IMR-90 (cell line): ENCODE results near the gene VMAC. TPM values are rescaled to one million over a fixed set of nuclear protein-coding genes. Genes with fewer than 3 reads are reported as not detected.

Experiments used
- ATAC-seq: fragments of 200-7000 bp; cut with Tn5 transposase; 2 replicates; pipeline ENCODE4 v1.9.1; 2020; ENCODE audit warnings: low read depth, mild to moderate bottlenecking, moderate library complexity
- BruUV-seq: library from RNA; stranded (reverse); fragments of 400-500 nt; replicated peaks from 2 replicates; lab custom pipeline; 2021; lab: Mats Ljungman, UMichigan
- CTCF ChIA-PET: fragments of 300-600 bp; formaldehyde crosslinking; extraction: SDS; loops from one replicate; lab custom pipeline; 2021; ENCODE audit warnings: antibody characterized with exemption; lab: Yijun Ruan, JAX
- POLR2A ChIA-PET: fragments of 300-600 bp; sonication (Branson Sonifier 250); formaldehyde crosslinking; loops from one replicate; lab custom pipeline; 2022; ENCODE audit warnings: antibody characterized with exemption; ENCODE audit not compliant: unreplicated experiment; lab: Charles Lee
- DNase-seq: peaks from one replicate; pipeline ENCODE4 v3.0.0; 2013
- H2AFZ ChIP-seq: replicated peaks from 2 replicates; pipeline ENCODE3; 2013; ENCODE audit warnings: low read length, mild to moderate bottlenecking; ENCODE audit not compliant: poor library complexity
- H2AK5ac ChIP-seq: 2 replicates; pipeline ENCODE4 v1.6.1; 2013; ENCODE audit warnings: low read depth, low read length, inconsistent platforms
- H2AK9ac ChIP-seq: replicated peaks from 2 replicates; pipeline ENCODE3; 2013; ENCODE audit warnings: mild to moderate bottlenecking, low read depth, low read length, moderate library complexity; ENCODE audit not compliant: poor library complexity
- H2BK120ac ChIP-seq: 2 replicates; pipeline ENCODE4 v1.6.1; 2013; ENCODE audit warnings: low read depth, low read length, inconsistent platforms
- H2BK15ac ChIP-seq: 3 replicates; pipeline ENCODE4 v1.6.1; 2013; ENCODE audit warnings: low read depth, low read length, inconsistent platforms
- H2BK20ac ChIP-seq: 2 replicates; pipeline ENCODE4 v1.6.1; 2013; ENCODE audit warnings: low read depth, mild to moderate bottlenecking, inconsistent platforms, low read length, moderate library complexity
- H2BK5ac ChIP-seq: 2 replicates; pipeline ENCODE4 v1.6.1; 2013; ENCODE audit warnings: mild to moderate bottlenecking, low read depth, low read length, inconsistent platforms; ENCODE audit not compliant: poor library complexity, severe bottlenecking
- H3K14ac ChIP-seq: replicated peaks from 2 replicates; pipeline ENCODE4 v1.6.1; 2013; ENCODE audit warnings: low read depth, low read length, inconsistent platforms
- H3K18ac ChIP-seq: 2 replicates; pipeline ENCODE4 v1.6.1; 2013; ENCODE audit warnings: low read depth, low read length, control low read depth
- H3K23ac ChIP-seq: 2 replicates; pipeline ENCODE4 v1.6.1; 2013; ENCODE audit warnings: low read depth, low read length, inconsistent platforms
- H3K27ac ChIP-seq: 2 replicates; pipeline ENCODE4 v1.5.1; 2013; ENCODE audit warnings: mild to moderate bottlenecking, control low read depth, low read length; ENCODE audit not compliant: insufficient read depth
- H3K27me3 ChIP-seq: 2 replicates; pipeline ENCODE4 v1.6.1; 2013; ENCODE audit warnings: low read length; ENCODE audit not compliant: control insufficient read depth, insufficient read depth
- H3K36me3 ChIP-seq: 2 replicates; pipeline ENCODE4 v1.6.1; 2013; ENCODE audit warnings: low read length, mixed read lengths; ENCODE audit not compliant: control insufficient read depth, insufficient read depth
- H3K4ac ChIP-seq: 2 replicates; pipeline ENCODE4 v1.6.1; 2013; ENCODE audit warnings: low read depth, low read length, inconsistent platforms
- H3K4me1 ChIP-seq: 2 replicates; pipeline ENCODE4 v1.6.1; 2013; ENCODE audit warnings: low read length, mixed read lengths; ENCODE audit not compliant: control insufficient read depth, insufficient read depth
- H3K4me2 ChIP-seq: 2 replicates; pipeline ENCODE4 v1.6.1; 2013; ENCODE audit warnings: low read depth, mild to moderate bottlenecking, control low read depth, low read length, moderate library complexity
- H3K4me3 ChIP-seq: 2 replicates; pipeline ENCODE4 v1.5.1; 2013; ENCODE audit warnings: low read depth, mild to moderate bottlenecking, control low read depth, low read length, moderate library complexity; ENCODE audit not compliant: insufficient read depth
- H3K56ac ChIP-seq: 2 replicates; pipeline ENCODE4 v1.6.1; 2013; ENCODE audit warnings: low read length, inconsistent platforms; ENCODE audit not compliant: insufficient read depth; ENCODE audit errors: extremely low read depth
- H3K79me1 ChIP-seq, 2 experiments: 2 replicates each; pipeline ENCODE4 v1.6.1; 2013; ENCODE audit warnings: low read length in 2 of 2, inconsistent platforms in 1 of 2, low read depth in 1 of 2
- H3K9ac ChIP-seq: 2 replicates; pipeline ENCODE4 v1.6.1; 2013; ENCODE audit warnings: low read depth, low read length, control low read depth
- H3K9me1 ChIP-seq: 2 replicates; pipeline ENCODE4 v1.6.1; 2013; ENCODE audit warnings: low read length, inconsistent platforms; ENCODE audit not compliant: insufficient read depth
- H3K9me3 ChIP-seq: 2 replicates; pipeline ENCODE4 v1.6.1; 2013; ENCODE audit warnings: low read length; ENCODE audit not compliant: control insufficient read depth, insufficient read depth
- H4K20me1 ChIP-seq: 2 replicates; pipeline ENCODE4 v1.6.1; 2013; ENCODE audit warnings: low read length, inconsistent platforms; ENCODE audit not compliant: insufficient read depth
- H4K5ac ChIP-seq: 2 replicates; pipeline ENCODE4 v1.6.1; 2013; ENCODE audit warnings: mild to moderate bottlenecking, low read depth, low read length, control low read depth
- H4K8ac ChIP-seq, 2 experiments: 2 replicates each; pipeline ENCODE4 v1.6.1; 2013; ENCODE audit warnings: low read depth in 2 of 2, low read length in 2 of 2, control low read depth in 1 of 2, inconsistent platforms in 1 of 2
- H4K91ac ChIP-seq: 2 replicates; pipeline ENCODE4 v1.6.1; 2013; ENCODE audit warnings: low read depth, low read length, inconsistent platforms; ENCODE audit not compliant: insufficient read depth
- CEBPB ChIP-seq: IDR thresholded peaks from 2 replicates; pipeline ENCODE4 v1.6.1; 2012; ENCODE audit warnings: low read depth, low read length, improper control_type of control experiment
- CHD1 ChIP-seq: IDR thresholded peaks from 2 replicates; pipeline ENCODE4 v1.6.1; 2012; ENCODE audit warnings: low read depth, low read length, improper control_type of control experiment
- MAZ ChIP-seq: IDR thresholded peaks from 2 replicates; pipeline ENCODE4 v1.6.1; 2012; ENCODE audit warnings: low read depth, mild to moderate bottlenecking, low read length, improper control_type of control experiment, moderate library complexity, borderline replicate concordance
- RFX5 ChIP-seq: IDR thresholded peaks from 2 replicates; pipeline ENCODE4 v1.8.0; 2012; ENCODE audit warnings: low read depth, mild to moderate bottlenecking, low read length, moderate library complexity
- WGBS, 2 experiments: methylation state at CpG; one replicate each; pipeline versions ENCODE4 v1.1.5 to v1.1.7; 2013; ENCODE audit warnings: missing lambda C conversion rate in 2 of 2; ENCODE audit not compliant: insufficient read length in 1 of 2; ENCODE audit errors: extremely low coverage in 2 of 2; 5-methylcytosine and 5-hydroxymethylcytosine counted together
- dilution Hi-C: fragments of 300-500 bp; cut with HindIII; formaldehyde crosslinking; loops from one replicate; pipeline ENCODE4 v1.14.3; 2018; ENCODE audit warnings: low sequenced_read_pairs; ENCODE audit not compliant: unreplicated experiment
- in situ Hi-C: fragments of 300-500 bp; cut with MboI; formaldehyde crosslinking; loops from 3 replicates; pipeline ENCODE4 v1.14.3; 2019; ENCODE audit warnings: low sequenced_read_pairs, inconsistent platforms, mixed read lengths
- intact Hi-C: fragments of 100-400 bp; cut with micrococcal nuclease; formaldehyde crosslinking; loops from 2 replicates; pipeline ENCODE4 v1.10.0; 2022
- polyA plus RNA-seq, 3 experiments: library from polyadenylated mRNA; depleted of rRNA; stranded (reverse); fragments of >200 nt; gene quantifications; 2 replicates each; pipeline ENCODE4 v1.2.3, GENCODE V29; 2012; ENCODE audit warnings: low replicate concordance in 1 of 3
- total RNA-seq: library from RNA; depleted of rRNA; stranded (reverse); fragments of >200 nt; gene quantifications from 2 replicates; pipeline ENCODE4 v1.2.3, GENCODE V29; 2012

VMAC gene
- total and polyA plus RNA-seq, 2 of the 4 experiments (the other 2 are of a cell fraction), result 1.4 to 3.1 TPM

DNA sequence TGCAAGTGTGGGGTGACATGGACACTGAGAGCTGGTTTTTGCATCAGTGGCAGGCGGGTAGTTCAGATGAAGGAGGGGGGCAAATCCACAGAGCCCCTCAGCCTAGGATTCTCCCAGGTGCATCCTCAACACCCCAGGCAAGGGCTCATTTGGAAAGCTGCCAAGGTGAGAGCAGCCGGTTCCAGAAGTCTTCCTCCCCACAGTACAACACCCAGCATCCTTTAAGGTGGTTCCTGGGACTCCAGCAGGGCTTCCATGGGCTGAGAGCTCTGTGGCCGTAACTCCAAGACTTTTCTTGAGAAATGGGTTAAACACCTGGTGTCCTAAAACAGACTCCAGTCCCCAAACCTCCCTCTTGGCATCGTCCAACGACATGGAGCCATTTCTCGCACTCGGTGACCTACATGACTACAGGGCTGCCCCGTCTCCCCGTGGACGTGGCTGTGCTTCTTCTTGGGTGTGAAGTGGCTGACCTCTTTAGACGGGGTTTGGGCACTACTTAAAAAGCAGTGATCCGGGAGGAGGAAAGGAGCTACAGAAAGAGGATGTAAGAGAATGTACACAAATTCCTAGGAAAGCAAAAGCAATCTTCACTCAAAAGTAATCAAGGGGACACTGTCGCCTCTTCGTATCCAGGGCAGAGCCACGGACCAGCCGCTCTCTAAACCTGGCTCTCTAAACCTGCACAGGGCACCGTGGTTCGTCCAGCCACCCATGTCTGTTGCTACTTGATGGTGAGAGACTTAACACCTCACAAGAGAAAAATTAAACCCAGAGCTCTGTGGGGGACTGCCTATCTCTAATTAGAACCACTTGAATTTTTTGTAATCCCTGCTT, 47.7 kb downstream of the VMAC start (continued):
- TF ChIP-seq MAZ (no peak), RFX5 (no peak)

GRCh38 chr19:5953030-5953589, 48.4 kb downstream of the VMAC start:
- Histone ChIP-seq H2BK15ac (peak overlapping the region; percentile 84; the same call in 2 of the 3 replicates), H2BK120ac (peak overlapping the region; percentile 67), H3K4me1 (peaks cover 54% of the 10 kb centered on the region), H3K18ac (peak overlapping the region; percentile 91), H2BK20ac (peak overlapping the region; percentile 92), H3K23ac (peak overlapping the region; percentile 96), H3K9me3 (no peaks in the 10 kb centered on the region), H3K9ac (no peak overlapping the region), H4K5ac (peak overlapping the region; percentile 86; the same call in 1 of the 2 replicates), H2AK5ac (peak overlapping the region; percentile 95), H3K79me1 (peaks cover 38 to 99% of the 10 kb centered on the region in 2 experiments; a peak in 3 of 4 replicates), H3K4me3 (no peak overlapping the region), H3K36me3 (peaks cover 15% of the 10 kb centered on the region), H2AK9ac (no peak overlapping the region), H3K4me2 (peak overlapping the region; percentile 34; the same call in 1 of the 2 replicates), H3K14ac (peak overlapping the region; percentile 88), H2AFZ (no peak overlapping the region), H3K9me1 (peaks cover 44% of the 10 kb centered on the region), H4K20me1 (peaks cover 78% of the 10 kb centered on the region), H3K4ac (peak overlapping the region; percentile 95), H3K56ac (peak overlapping the region; percentile 26; the same call in 1 of the 2 replicates), H3K27ac (peak overlapping the region; percentile 67; the same call in 1 of the 2 replicates), H3K27me3 (no peaks in the 10 kb centered on the region), H2BK5ac (peak overlapping the region; percentile 76), H4K91ac (peak overlapping the region; percentile 72), H4K8ac (peak overlapping the region; percentile 63 to 73)
- BruUV-seq, result no TSS peak
- intact Hi-C loops (no loop called here), in situ Hi-C loops (no loop called here), dilution Hi-C loops (no loop called here)
- CTCF ChIA-PET, result no interaction called here
- DNase-seq, result peak; percentile 58
- POLR2A ChIA-PET, result no interaction called here
- TF ChIP-seq CHD1, result no peak
- TF ChIP-seq CEBPB, result peak; percentile 69
- no peak for ATAC-seq
- WGBS, 2 experiments, result 70% methylated on average over 2 of the region's 5 CpGs; no CpG with 5 or more reads in 1 of the 2 experiments
